KMS-11 (cell line): ENCODE data around the gene UBE2L6.

Source experiments
- H2AFZ ChIP-seq: fragments of 200-600 bp; sonication (generic); 2 replicates; pipeline ENCODE4 v1.6.1; 2016; ENCODE audit warnings: antibody characterized with exemption, mixed run types, low read depth
- H3K27ac ChIP-seq: fragments of 200-600 bp; sonication (generic); 2 replicates; pipeline ENCODE4 v1.6.1; 2016; ENCODE audit warnings: mild to moderate bottlenecking, mixed run types
- H3K27me3 ChIP-seq: fragments of 200-600 bp; sonication (generic); 2 replicates; pipeline ENCODE4 v1.6.1; 2017; ENCODE audit warnings: mild to moderate bottlenecking, low read depth, mixed run types, moderate library complexity; ENCODE audit not compliant: insufficient read depth
- H3K36me3 ChIP-seq: fragments of 200-600 bp; sonication (generic); 2 replicates; pipeline ENCODE4 v1.6.1; 2017; ENCODE audit warnings: mild to moderate bottlenecking, mixed run types; ENCODE audit not compliant: insufficient read depth
- H3K4me1 ChIP-seq: fragments of 200-600 bp; sonication (generic); 2 replicates; pipeline ENCODE4 v1.6.1; 2016; ENCODE audit warnings: mild to moderate bottlenecking, low read depth, mixed run types; ENCODE audit not compliant: poor library complexity, severe bottlenecking
- H3K4me2 ChIP-seq: fragments of 200-600 bp; sonication (generic); 2 replicates; pipeline ENCODE4 v1.7.0; 2016; ENCODE audit warnings: mild to moderate bottlenecking, mixed run types
- H3K4me3 ChIP-seq: fragments of 200-600 bp; sonication (generic); IDR thresholded peaks from 2 replicates; pipeline ENCODE4 v1.6.1; 2017; ENCODE audit warnings: low read depth, low read length, mixed read lengths; ENCODE audit not compliant: insufficient read depth
- H3K79me2 ChIP-seq: fragments of 200-600 bp; sonication (generic); 2 replicates; pipeline ENCODE4 v1.6.1; 2016; ENCODE audit warnings: low read depth, mixed run types; ENCODE audit not compliant: insufficient read depth
- H3K9ac ChIP-seq: fragments of 200-600 bp; sonication (generic); 2 replicates; pipeline ENCODE4 v1.6.1; 2016; ENCODE audit warnings: mild to moderate bottlenecking, mixed run types
- H4K20me1 ChIP-seq: fragments of 200-600 bp; sonication (generic); 2 replicates; pipeline ENCODE4 v1.6.1; 2016; ENCODE audit warnings: mild to moderate bottlenecking, mixed run types; ENCODE audit not compliant: insufficient read depth
- TF ChIP-seq, protein P1 (sequence below): fragments of 200-600 bp; sonication (generic); conservative IDR thresholded peaks from 2 replicates; pipeline ENCODE4 v1.6.1; 2017; ENCODE audit warnings: low read depth, mild to moderate bottlenecking, antibody characterized with exemption, low read length, moderate library complexity, mixed read lengths

The UBE2L6 gene

DNA sequence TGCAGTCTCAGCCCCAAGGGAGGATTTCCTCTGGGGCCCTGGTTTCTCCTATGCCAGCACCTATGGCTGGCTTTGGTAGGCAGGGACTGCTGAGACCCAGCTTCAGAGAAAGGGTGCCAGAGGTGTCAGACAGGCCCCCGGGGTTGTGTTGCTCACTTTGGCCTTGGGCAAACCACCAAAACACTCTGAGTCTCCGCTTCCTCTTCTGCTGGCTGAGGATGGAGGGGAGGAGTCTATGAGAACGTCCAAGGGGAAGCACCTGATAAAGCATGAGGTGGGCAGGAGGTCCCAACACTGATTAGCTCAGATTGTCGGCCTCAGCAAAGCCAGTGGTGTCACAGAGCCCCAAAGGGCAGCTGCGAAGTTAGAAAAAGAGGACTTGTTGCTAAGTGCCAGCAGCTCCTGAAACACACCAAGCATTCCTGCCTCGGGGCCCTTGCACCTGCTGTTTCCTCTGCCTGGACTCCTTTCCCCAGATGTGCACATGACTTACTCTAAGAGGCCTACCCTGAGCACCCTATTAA, 19.6 kb downstream of the UBE2L6 start:
- no peaks in the 10 kb centered on the region for H3K79me2 ChIP-seq
- no peak overlapping the region for H3K4me2 ChIP-seq
- H3K36me3 ChIP-seq = 0 out of 2 replicates have a peak, but pooled peaks cover 2% of the 10 kb centered on the region
- no peaks in the 10 kb centered on the region for H4K20me1 ChIP-seq
- H3K4me3 ChIP-seq = no peak overlapping the region
- no peak overlapping the region for H2AFZ ChIP-seq
- H3K27ac ChIP-seq = no peak overlapping the region
- TF ChIP-seq, protein P1, sequence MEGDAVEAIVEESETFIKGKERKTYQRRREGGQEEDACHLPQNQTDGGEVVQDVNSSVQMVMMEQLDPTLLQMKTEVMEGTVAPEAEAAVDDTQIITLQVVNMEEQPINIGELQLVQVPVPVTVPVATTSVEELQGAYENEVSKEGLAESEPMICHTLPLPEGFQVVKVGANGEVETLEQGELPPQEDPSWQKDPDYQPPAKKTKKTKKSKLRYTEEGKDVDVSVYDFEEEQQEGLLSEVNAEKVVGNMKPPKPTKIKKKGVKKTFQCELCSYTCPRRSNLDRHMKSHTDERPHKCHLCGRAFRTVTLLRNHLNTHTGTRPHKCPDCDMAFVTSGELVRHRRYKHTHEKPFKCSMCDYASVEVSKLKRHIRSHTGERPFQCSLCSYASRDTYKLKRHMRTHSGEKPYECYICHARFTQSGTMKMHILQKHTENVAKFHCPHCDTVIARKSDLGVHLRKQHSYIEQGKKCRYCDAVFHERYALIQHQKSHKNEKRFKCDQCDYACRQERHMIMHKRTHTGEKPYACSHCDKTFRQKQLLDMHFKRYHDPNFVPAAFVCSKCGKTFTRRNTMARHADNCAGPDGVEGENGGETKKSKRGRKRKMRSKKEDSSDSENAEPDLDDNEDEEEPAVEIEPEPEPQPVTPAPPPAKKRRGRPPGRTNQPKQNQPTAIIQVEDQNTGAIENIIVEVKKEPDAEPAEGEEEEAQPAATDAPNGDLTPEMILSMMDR = no peak
- H3K9ac ChIP-seq = no peak overlapping the region
- peaks cover 7% of the 10 kb centered on the region for H3K4me1 ChIP-seq
- H3K27me3 ChIP-seq = no peaks in the 10 kb centered on the region

DNA sequence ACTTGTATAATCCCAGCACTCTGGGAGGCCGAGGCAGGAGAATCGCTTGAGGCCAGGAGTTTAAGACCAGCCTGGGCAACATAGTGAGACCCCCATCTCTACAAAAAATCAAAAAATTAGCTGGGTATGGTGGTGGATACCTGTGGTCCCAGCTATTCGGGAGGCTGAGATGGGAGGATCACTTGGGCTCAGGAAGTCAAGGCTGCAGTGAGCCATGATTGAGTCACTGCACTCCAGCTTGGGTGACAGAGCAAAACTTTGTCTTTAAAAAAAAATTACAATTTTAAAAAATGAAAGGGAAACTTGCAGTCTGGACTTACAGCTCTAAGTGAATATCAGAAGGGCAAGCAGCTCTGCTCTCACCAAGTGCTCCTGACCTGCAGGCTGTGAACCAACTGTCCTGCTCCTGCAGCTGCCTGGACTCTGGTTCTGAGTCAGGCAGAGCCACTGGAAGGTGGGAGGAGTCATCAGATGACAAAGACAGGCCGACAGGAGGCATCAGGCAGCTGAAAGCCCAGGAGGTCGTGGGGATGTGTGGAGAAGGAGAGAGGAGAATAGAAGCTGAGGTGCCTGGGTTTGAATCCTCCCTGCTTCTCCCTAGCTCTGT, 20.5 kb downstream of the UBE2L6 start:
- no peaks in the 10 kb centered on the region for H3K79me2 ChIP-seq
- H3K9ac ChIP-seq = no peak overlapping the region
- no peaks in the 10 kb centered on the region for H3K27me3 ChIP-seq
- H4K20me1 ChIP-seq = no peaks in the 10 kb centered on the region
- TF ChIP-seq, protein P1 = no peak
- H3K36me3 ChIP-seq = no peaks in the 10 kb centered on the region
- H3K27ac ChIP-seq = no peak overlapping the region
- peaks cover 7% of the 10 kb centered on the region for H3K4me1 ChIP-seq
- H2AFZ ChIP-seq = no peak overlapping the region
- no peak overlapping the region for H3K4me2 ChIP-seq
- no peak overlapping the region for H3K4me3 ChIP-seq

DNA sequence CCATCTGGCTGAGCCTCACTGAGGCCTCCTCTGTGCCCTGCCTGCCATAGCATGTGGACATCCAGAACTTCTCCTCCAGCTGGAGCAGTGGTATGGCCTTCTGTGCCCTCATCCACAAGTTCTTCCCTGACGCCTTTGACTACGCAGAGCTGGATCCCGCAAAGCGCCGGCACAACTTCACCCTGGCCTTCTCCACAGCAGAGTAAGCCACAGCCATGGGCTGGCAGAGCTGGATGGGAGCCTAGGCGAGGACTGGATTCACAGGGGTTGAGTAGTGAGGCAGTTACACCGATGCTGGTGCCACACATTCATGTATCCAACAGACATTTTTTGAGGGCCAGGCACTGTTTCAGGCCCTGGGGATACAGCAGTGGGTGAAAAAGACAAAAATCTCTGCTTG, 21.0 kb downstream of the UBE2L6 start:
- no peak overlapping the region for H2AFZ ChIP-seq
- no peaks in the 10 kb centered on the region for H3K36me3 ChIP-seq
- no peak overlapping the region for H3K9ac ChIP-seq
- TF ChIP-seq, protein P1 = no peak
- H3K4me3 ChIP-seq = no peak overlapping the region
- H3K79me2 ChIP-seq = no peaks in the 10 kb centered on the region
- H3K27me3 ChIP-seq = no peaks in the 10 kb centered on the region
- H4K20me1 ChIP-seq = no peaks in the 10 kb centered on the region
- H3K27ac ChIP-seq = no peak overlapping the region
- peaks cover 7% of the 10 kb centered on the region for H3K4me1 ChIP-seq
- no peak overlapping the region for H3K4me2 ChIP-seq

DNA sequence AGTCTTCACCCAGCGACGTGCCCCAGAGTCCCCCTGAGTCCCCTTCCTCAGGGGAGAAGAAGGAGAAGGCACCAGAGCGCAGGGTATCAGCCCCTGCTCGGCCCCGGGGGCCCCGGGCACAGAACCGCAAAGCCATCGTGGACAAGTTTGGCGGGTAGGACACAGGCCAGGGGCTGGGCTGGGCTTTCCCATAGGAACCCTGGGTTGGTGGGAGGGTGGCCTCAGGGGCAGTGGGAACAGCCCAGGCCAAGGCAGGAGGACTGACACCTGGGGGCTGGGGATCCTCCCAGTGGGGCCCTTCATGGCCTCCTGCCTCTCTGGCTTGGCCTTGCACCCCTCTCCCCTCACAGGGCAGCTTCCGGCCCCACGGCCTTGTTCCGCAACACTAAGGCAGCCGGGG, 21.6 kb downstream of the UBE2L6 start:
- H2AFZ ChIP-seq = no peak overlapping the region
- no peaks in the 10 kb centered on the region for H4K20me1 ChIP-seq
- peaks cover 7% of the 10 kb centered on the region for H3K4me1 ChIP-seq
- H3K27ac ChIP-seq = no peak overlapping the region
- no peak overlapping the region for H3K4me2 ChIP-seq
- H3K36me3 ChIP-seq = no peaks in the 10 kb centered on the region
- TF ChIP-seq, protein P1 = no peak
- H3K79me2 ChIP-seq = no peaks in the 10 kb centered on the region
- no peaks in the 10 kb centered on the region for H3K27me3 ChIP-seq
- H3K4me3 ChIP-seq = no peak overlapping the region
- no peak overlapping the region for H3K9ac ChIP-seq
